ENCODE data around the gene CISD1. TPM values are rescaled to one million over a fixed set of nuclear protein-coding genes. Genes with fewer than 3 reads are reported as not detected.

The CISD1 gene
- total and polyA plus RNA-seq, 9 of the 15 experiments (the other 6 are each of a cell fraction or from before 2014, with no cell fraction given) = 35.8 to 342 (median 118) TPM

GRCh38 chr10:58268454-58268945 is 462 bp upstream of the CISD1 start (continued):
- TF ChIP-seq ZNF644 (tag; IDR thresholded peaks at IDR 0.05; ENCODE audit: low read depth) (0 out of 2 replicates have a peak, but pooled peaks have one; percentile 74), PRDM10 (IDR thresholded peaks at IDR 0.05; ENCODE audit: partially characterized antibody) (peak; percentile 5), DPF2 (IDR thresholded peaks at IDR 0.05) (0 out of 2 replicates have a peak, but pooled peaks have one; percentile 21), CHD7 (IDR thresholded peaks at IDR 0.05; ENCODE audit: low read depth, low read length) (no peak), TSC22D4 (tag; IDR thresholded peaks at IDR 0.05) (no peak), ARNT (IDR thresholded peaks at IDR 0.05) (peak in 1 of 2 experiments; percentile 71; a peak in 1 of 4 replicates), ZEB2 (IDR thresholded peaks at IDR 0.05) (peak; percentile 86), NEUROD1 (IDR thresholded peaks at IDR 0.05; ENCODE audit: borderline replicate concordance, low read depth, low read length, partially characterized antibody) (peak; percentile 91), EGR1 (conservative IDR thresholded peaks at IDR 0.05) (peak; percentile 45; the same call in 1 of the 2 replicates)
